Activated T-cell treated with anti-CD3 and anti-CD28 coated beads for 48 hours (primary cell): ENCODE measurements around the gene DNM1L.

Source experiments
- DNase-seq: peaks from one replicate; pipeline ENCODE4 v3.0.0-alpha.2; 2020; ENCODE audit warnings: low read depth

The DNM1L gene

GRCh38 chr12:32756476-32757066, 77.5 kb downstream of the DNM1L start:
- DNase-seq: no peak

- no peak for DNase-seq
Observed at GRCh38 chr12:32757157-32757556, 78.1 kb downstream of the DNM1L start.

GRCh38 chr12:32761716-32762115, 82.6 kb downstream of the DNM1L start:
- no peak for DNase-seq

- no peak for DNase-seq
Observed at GRCh38 chr12:32765906-32766305, 86.8 kb downstream of the DNM1L start.

- no peak for DNase-seq
Observed at GRCh38 chr12:32768518-32768917, 89.4 kb downstream of the DNM1L start.

GRCh38 chr12:32770141-32770540, 91.0 kb downstream of the DNM1L start:
- DNase-seq: no peak

GRCh38 chr12:32773691-32774090, 94.6 kb downstream of the DNM1L start:
- DNase-seq: no peak

GRCh38 chr12:32776258-32776657, 97.2 kb downstream of the DNM1L start:
- no peak for DNase-seq

GRCh38 chr12:32777159-32777558, 98.1 kb downstream of the DNM1L start:
- DNase-seq: no peak

GRCh38 chr12:32777691-32778175, 98.6 kb downstream of the DNM1L start:
- no peak for DNase-seq

GRCh38 chr12:32780071-32780470, 101.0 kb downstream of the DNM1L start:
- DNase-seq: no peak

GRCh38 chr12:32783029-32783428, 103.9 kb downstream of the DNM1L start:
- no peak for DNase-seq

- DNase-seq: no peak
Observed at GRCh38 chr12:32785557-32785956, 106.5 kb downstream of the DNM1L start.

GRCh38 chr12:32788405-32788804, 109.3 kb downstream of the DNM1L start:
- DNase-seq: no peak

GRCh38 chr12:32789446-32789845, 110.3 kb downstream of the DNM1L start:
- DNase-seq: no peak

- no peak for DNase-seq
Observed at GRCh38 chr12:32789916-32790315, 110.8 kb downstream of the DNM1L start.

GRCh38 chr12:32794281-32794680, 115.2 kb downstream of the DNM1L start:
- no peak for DNase-seq
